NCI-H1436 treated with DMSO at 0.1 percent for 48 hours (cell line): ENCODE measurements around the gene GMCL2.

Experiments
- DNase-seq: peaks from one replicate; lab custom pipeline; 2025; lab: John Stamatoyannopoulos, UW

GMCL2 gene

GRCh38 chr5:178221853-178222252 is 34.7 kb upstream of the GMCL2 start:
- no peak for DNase-seq

- DNase-seq = no peak
Observed at GRCh38 chr5:178221282-178221681, 34.1 kb upstream of the GMCL2 start.

- no peak for DNase-seq
Observed at GRCh38 chr5:178218827-178219226, 31.7 kb upstream of the GMCL2 start.

GRCh38 chr5:178218237-178218776 is 31.1 kb upstream of the GMCL2 start:
- DNase-seq = no peak

GRCh38 chr5:178216779-178217178 is 29.6 kb upstream of the GMCL2 start:
- DNase-seq = no peak

GRCh38 chr5:178216088-178216534 is 28.9 kb upstream of the GMCL2 start:
- no peak for DNase-seq

GRCh38 chr5:178215280-178216002 is 28.3 kb upstream of the GMCL2 start:
- DNase-seq = no peak

- no peak for DNase-seq
Observed at GRCh38 chr5:178214160-178214803, 27.1 kb upstream of the GMCL2 start.

GRCh38 chr5:178213748-178214151 is 26.6 kb upstream of the GMCL2 start:
- no peak for DNase-seq

- DNase-seq = no peak
Observed at GRCh38 chr5:178213003-178213461, 25.9 kb upstream of the GMCL2 start.

- no peak for DNase-seq
Observed at GRCh38 chr5:178212241-178213002, 25.3 kb upstream of the GMCL2 start.

- DNase-seq = no peak
Observed at GRCh38 chr5:178211095-178212048, 24.2 kb upstream of the GMCL2 start.

- no peak for DNase-seq
Observed at GRCh38 chr5:178210686-178211085, 23.5 kb upstream of the GMCL2 start.

GRCh38 chr5:178210073-178210535 is 22.9 kb upstream of the GMCL2 start:
- DNase-seq = no peak

- no peak for DNase-seq
Observed at GRCh38 chr5:178209334-178210072, 22.3 kb upstream of the GMCL2 start.

GRCh38 chr5:178208540-178209227 is 21.5 kb upstream of the GMCL2 start:
- DNase-seq = no peak

- no peak for DNase-seq
Observed at GRCh38 chr5:178207917-178208280, 20.7 kb upstream of the GMCL2 start.

GRCh38 chr5:178207183-178207916 is 20.2 kb upstream of the GMCL2 start:
- no peak for DNase-seq
